Astrocyte of the spinal cord (primary cell): ENCODE measurements around the gene RAB29.
"Not testable (repeated sequence)": the region's sequence is repeated elsewhere in the genome, so short reads cannot be mapped to it uniquely, and the experiment has no call there.

Experiments used
- DNase-seq: peaks from one replicate; pipeline ENCODE4 v3.0.0; 2011; ENCODE audit warnings: low read depth, low spot score
- H3K4me3 ChIP-seq: 2 replicates; pipeline ENCODE4 v1.5.1; 2011; ENCODE audit warnings: low read depth, mild to moderate bottlenecking, low read length, moderate library complexity
- CTCF ChIP-seq: IDR thresholded peaks from 2 replicates; pipeline ENCODE4 v1.5.1; 2012; ENCODE audit warnings: low read depth, mild to moderate bottlenecking, low read length, inconsistent platforms
- in situ Hi-C: cut with HindIII; loops from 2 replicates; pipeline ENCODE4 v1.10.0; 2017; ENCODE audit warnings: low sequenced_read_pairs

RAB29 gene

GRCh38 chr1:205735218-205735617, 40.1 kb downstream of the RAB29 start:
- in situ Hi-C loops = no loop called here
- DNase-seq = no peak
- no peak overlapping the region for H3K4me3 ChIP-seq
- TF ChIP-seq CTCF = no peak

DNA sequence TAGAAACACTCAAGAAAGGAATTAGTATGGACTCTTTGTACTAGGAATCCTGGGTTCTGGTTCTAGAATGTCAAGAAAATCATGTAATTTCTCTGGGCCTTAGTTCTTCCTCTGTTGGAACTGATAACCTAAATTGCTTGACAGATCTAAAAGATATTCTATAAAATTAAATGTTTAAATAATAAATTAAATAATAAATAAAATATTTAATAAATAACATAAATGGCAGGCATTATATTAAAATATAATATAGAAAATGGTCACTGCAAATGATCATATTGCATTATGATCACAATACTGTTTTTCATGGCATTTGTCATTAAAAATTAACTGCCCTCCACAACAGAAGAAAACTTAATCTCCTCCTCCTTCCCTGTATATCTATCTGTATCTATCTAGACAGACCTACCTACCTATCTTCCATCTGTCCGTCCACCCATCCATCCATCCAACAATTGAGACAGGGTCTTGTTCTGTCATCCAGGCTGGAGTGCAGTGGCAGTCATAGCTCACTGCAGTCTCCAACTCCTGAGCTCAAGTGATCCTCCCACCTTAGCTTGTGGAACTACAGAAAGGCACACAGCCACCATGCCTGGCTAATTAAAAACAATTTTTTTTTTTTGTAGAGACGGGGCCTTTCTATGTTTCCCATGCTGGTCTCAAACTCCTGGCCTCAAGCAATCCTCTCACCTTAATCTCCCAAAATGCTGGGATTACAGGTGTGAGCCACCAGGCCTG, 41.7 kb downstream of the RAB29 start:
- no peak for DNase-seq
- in situ Hi-C loops = no loop called here
- TF ChIP-seq CTCF = no peak
- no peak overlapping the region for H3K4me3 ChIP-seq

DNA sequence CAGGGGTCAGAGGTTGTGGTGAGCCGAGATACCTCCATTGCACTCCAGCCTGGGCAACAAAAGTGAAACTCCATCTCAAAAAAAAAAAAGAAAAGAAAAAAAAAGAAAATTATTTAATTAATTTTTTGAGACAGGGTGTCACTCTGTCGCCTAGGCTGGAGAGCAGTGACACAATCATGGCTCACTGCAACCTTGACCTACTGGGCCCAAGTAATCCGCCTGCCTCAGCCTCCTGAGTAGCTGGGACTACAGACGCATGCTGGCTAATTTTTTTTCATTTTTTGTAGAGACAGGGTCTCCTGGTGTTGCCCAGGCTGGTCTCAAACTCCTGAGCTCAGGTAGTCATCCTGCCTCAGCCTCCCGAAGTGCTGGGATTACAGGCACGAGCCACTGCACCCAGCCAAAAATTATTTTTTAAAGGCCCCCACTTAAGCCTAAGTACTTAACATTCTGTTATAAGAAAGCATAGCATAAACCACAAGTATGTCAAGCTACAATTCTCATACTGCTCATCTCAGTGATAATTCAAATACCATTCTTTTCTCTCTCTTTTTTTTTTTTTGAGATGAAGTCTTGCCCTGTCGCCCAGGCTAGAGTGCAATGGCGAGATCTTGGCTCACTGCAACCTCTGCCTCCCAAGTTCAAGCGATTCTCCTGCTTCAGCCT, 45.2 kb downstream of the RAB29 start:
- DNase-seq = no peak
- in situ Hi-C loops = no loop called here
- no peak overlapping the region for H3K4me3 ChIP-seq
- no peak for TF ChIP-seq CTCF

- DNase-seq = no peak
- no peak overlapping the region for H3K4me3 ChIP-seq
- in situ Hi-C loops = no loop called here
- no peak for TF ChIP-seq CTCF
Measured at GRCh38 chr1:205726619-205727125, 48.6 kb downstream of the RAB29 start.

- no peak for TF ChIP-seq CTCF
- DNase-seq = no peak
- in situ Hi-C loops = no loop called here
- H3K4me3 ChIP-seq = no peak overlapping the region
Measured at GRCh38 chr1:205725514-205725913, 49.8 kb downstream of the RAB29 start.

- DNase-seq, H3K4me3 ChIP-seq, in situ Hi-C loops: not testable (repeated sequence)
Measured at GRCh38 chr1:205720740-205721139, 54.5 kb downstream of the RAB29 start.

DNA sequence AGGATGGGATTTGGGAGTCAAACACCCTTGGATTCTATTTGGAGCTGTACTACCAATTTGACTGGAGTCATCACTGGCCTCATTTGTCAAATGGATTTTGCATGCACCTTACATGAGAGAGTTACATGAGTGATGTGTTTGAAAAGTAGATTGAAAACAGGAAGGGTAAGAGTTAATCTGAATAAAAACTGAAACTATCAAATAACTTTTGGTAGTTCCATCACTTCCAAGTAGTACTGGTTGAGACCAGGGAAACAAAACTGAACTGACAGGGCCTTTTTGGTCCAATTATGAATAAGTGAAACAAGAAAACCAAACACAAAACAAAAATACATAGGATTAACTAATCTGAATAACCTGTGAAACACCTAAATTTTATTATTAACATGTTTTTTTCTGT, 55.5 kb downstream of the RAB29 start:
- no peak for DNase-seq
- TF ChIP-seq CTCF = no peak
- in situ Hi-C loops = no loop called here
- no peak overlapping the region for H3K4me3 ChIP-seq
